Measurements from ENCODE around the gene APOC4.
"Not testable (repeated sequence)": the region's sequence is repeated elsewhere in the genome, so short reads cannot be mapped to it uniquely, and the experiment has no call there.

APOC4 gene

GRCh38 chr19:44942067-44942571 is at the start of gene APOC4:
Gene APOC4 (plus strand): TSS chr19:44942237. CDS start chr19:44942278, 41 bp downstream.
- DNase-seq (ENCODE audit: low read depth), result no peak

- no peak for DNase-seq (ENCODE audit: low read depth)
Observed at GRCh38 chr19:44892932-44893331, 49.1 kb upstream of the APOC4 start.

- DNase-seq (ENCODE audit: low read depth), result no peak
Observed at GRCh38 chr19:44893332-44894051, 48.5 kb upstream of the APOC4 start.

- no peak for DNase-seq (ENCODE audit: low read depth)
Observed at GRCh38 chr19:44894052-44894400, 48.0 kb upstream of the APOC4 start.

- no peak for DNase-seq (ENCODE audit: low read depth)
Observed at GRCh38 chr19:44894946-44895345, 47.1 kb upstream of the APOC4 start.

GRCh38 chr19:44897835-44898234 is 44.2 kb upstream of the APOC4 start:
- no peak for DNase-seq (ENCODE audit: low read depth)

- no peak for DNase-seq (ENCODE audit: low read depth)
Observed at GRCh38 chr19:44900328-44901244, 41.5 kb upstream of the APOC4 start.

GRCh38 chr19:44903216-44903601 is 38.8 kb upstream of the APOC4 start:
- DNase-seq (ENCODE audit: low read depth), result no peak

- DNase-seq (ENCODE audit: low read depth), result no peak
Observed at GRCh38 chr19:44903602-44904425, 38.2 kb upstream of the APOC4 start.

GRCh38 chr19:44904426-44904994 is 37.5 kb upstream of the APOC4 start:
- DNase-seq (ENCODE audit: low read depth), result no peak

GRCh38 chr19:44905437-44906160 is 36.4 kb upstream of the APOC4 start, which contains the start of gene APOE:
Gene APOE (plus strand): TSS chr19:44905796. CDS start chr19:44906625, 829 bp downstream.
- DNase-seq (ENCODE audit: low read depth), result no peak

GRCh38 chr19:44907613-44908012 is 34.4 kb upstream of the APOC4 start:
- no peak for DNase-seq (ENCODE audit: low read depth)

- no peak for DNase-seq (ENCODE audit: low read depth)
Observed at GRCh38 chr19:44908074-44908835, 33.8 kb upstream of the APOC4 start.

GRCh38 chr19:44908836-44909261 is 33.2 kb upstream of the APOC4 start:
- no peak for DNase-seq (ENCODE audit: low read depth)

- no peak for DNase-seq (ENCODE audit: low read depth)
Observed at GRCh38 chr19:44909775-44910174, 32.3 kb upstream of the APOC4 start.

- not testable (repeated sequence) for DNase-seq (ENCODE audit: low read depth)
Observed at GRCh38 chr19:44911896-44912295, 30.1 kb upstream of the APOC4 start.

GRCh38 chr19:44912854-44913253 is 29.2 kb upstream of the APOC4 start:
- no peak for DNase-seq (ENCODE audit: low read depth)

- not testable (repeated sequence) for DNase-seq (ENCODE audit: low read depth)
Observed at GRCh38 chr19:44913512-44914432, 28.3 kb upstream of the APOC4 start.

Data from stromal cell of bone marrow (primary cell).